ENCODE results near the gene SULT2B1.
"Not testable (repeated sequence)": the region's sequence is repeated elsewhere in the genome, so short reads cannot be mapped to it uniquely, and the experiment has no call there.

The SULT2B1 gene

DNA sequence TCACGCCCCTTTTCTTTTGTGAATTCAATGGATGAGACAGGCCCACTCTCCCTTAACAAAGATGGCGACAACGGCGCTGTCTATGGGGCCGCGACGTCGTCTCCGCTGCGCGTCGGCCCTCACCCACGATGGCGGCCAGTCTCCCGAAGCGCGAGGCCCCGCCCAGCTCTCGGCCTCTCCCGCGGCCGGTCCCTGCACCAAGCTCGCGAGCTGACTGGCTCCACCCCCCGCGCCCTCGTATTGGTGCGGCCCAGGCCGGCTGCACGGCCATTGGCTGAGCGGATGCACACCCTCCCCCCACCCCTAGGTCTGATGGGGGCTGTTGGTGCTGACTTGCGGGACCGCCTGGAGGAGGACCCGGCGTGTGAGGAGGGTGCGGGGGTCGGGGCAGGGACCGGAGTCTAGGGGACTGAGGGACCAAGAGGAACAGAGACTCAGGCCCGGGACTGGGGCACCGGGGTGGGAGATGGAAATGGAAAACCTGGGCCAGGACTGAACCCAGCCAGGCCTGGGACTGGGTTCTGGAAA lies 72.2 kb downstream of the SULT2B1 start:
- peak; percentile 73 to 94 (median 84) for DNase-seq

DNA sequence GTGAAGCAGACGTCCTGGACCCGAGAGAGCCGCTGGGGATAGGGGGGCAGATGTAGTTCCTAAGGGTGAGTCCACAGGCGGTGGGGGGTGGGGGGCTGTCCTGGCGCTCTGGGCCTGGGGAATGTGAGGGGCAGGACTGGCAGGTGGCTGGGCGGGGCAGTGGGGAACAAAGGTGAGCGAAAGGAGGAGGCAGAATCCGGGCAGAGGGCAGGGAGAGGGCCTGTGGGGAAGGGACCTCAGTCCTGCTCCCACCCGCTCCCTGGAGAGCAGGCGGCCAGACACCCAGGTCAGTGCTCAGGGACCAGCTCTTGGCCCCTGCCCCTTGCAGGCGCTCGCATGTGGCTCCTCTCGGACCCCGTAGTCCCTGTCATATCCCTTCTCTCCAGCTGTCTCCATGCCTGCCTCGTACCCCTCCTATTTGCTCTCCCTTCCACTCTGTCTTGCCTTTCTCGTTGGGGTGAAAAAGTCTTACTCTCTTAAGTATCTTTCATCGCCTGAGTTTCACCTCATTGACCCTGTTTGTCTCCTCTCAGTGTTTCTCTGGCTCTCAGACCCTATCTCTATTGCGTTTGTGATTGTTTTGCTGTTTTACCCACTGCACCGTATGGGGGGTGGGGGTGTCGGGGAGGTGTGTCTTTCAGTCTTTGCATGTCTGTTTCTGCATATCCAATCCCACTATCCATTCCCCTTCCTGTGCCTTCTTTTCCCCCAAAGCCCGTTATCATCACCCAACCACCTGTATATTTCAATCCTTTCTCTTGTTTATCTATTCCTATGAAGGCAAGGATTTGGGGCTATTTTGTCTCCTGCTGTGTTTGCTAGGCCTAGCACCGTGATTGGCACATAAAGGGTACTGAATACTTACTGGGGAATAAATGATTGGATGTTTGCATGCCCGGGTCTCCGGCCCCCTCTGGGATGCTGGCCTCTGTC lies 73.1 kb downstream of the SULT2B1 start:
- no peak for DNase-seq

GRCh38 chr19:48625891-48626327 lies 73.9 kb downstream of the SULT2B1 start:
- DNase-seq, result no peak

GRCh38 chr19:48627201-48627864 lies 75.4 kb downstream of the SULT2B1 start:
- no peak for DNase-seq

GRCh38 chr19:48627865-48628314 lies 75.9 kb downstream of the SULT2B1 start:
- DNase-seq, result no peak

DNA sequence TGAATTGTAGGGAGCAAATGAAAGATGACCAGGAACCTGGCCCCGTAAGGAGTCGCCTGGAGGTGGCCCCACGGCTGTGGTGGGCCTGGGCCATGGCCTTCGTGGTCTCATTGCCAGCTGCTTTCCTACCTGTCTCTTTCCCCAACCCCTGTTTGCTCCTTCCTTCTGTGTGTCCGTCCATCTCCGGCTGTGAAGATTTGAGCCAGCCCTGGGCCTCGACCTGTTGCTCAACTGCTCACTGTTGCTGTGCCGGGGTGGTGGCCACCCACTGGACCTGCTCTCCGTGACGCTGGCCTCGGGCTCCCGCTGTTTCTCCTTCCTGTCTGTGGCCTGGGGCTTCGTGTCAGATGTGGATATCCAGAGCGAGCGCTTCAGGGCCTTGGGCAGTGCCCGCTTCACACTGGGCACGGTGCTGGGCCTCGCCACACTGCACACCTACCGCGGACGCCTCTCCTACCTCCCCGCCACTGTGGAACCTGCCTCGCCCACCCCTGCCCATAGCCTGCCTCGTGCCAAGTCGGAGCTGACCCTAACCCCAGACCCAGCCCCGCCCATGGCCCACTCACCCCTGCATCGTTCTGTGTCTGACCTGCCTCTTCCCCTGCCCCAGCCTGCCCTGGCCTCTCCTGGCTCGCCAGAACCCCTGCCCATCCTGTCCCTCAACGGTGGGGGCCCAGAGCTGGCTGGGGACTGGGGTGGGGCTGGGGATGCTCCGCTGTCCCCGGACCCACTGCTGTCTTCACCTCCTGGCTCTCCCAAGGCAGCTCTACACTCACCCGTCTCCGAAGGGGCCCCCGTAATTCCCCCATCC lies 76.7 kb downstream of the SULT2B1 start:
- DNase-seq, result no peak

GRCh38 chr19:48629297-48629598 lies 77.3 kb downstream of the SULT2B1 start:
- DNase-seq, result no peak

DNA sequence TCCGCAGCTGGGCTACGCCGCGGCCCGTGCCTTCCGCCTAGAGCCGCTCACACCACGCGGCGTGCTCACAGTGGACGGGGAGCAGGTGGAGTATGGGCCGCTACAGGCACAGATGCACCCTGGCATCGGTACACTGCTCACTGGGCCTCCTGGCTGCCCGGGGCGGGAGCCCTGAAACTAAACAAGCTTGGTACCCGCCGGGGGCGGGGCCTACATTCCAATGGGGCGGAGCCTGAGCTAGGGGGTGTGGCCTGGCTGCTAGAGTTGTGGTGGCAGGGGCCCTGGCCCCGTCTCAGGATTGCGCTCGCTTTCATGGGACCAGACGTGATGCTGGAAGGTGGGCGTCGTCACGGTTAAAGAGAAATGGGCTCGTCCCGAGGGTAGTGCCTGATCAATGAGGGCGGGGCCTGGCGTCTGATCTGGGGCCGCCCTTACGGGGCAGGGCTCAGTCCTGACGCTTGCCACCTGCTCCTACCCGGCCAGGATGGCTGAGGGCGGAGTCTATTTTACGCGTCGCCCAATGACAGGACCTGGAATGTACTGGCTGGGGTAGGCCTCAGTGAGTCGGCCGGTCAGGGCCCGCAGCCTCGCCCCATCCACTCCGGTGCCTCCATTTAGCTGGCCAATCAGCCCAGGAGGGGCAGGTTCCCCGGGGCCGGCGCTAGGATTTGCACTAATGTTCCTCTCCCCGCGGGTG lies 77.8 kb downstream of the SULT2B1 start:
- peak in 3 of 6 experiments; percentile 21 to 39 (median 37) for DNase-seq

DNA sequence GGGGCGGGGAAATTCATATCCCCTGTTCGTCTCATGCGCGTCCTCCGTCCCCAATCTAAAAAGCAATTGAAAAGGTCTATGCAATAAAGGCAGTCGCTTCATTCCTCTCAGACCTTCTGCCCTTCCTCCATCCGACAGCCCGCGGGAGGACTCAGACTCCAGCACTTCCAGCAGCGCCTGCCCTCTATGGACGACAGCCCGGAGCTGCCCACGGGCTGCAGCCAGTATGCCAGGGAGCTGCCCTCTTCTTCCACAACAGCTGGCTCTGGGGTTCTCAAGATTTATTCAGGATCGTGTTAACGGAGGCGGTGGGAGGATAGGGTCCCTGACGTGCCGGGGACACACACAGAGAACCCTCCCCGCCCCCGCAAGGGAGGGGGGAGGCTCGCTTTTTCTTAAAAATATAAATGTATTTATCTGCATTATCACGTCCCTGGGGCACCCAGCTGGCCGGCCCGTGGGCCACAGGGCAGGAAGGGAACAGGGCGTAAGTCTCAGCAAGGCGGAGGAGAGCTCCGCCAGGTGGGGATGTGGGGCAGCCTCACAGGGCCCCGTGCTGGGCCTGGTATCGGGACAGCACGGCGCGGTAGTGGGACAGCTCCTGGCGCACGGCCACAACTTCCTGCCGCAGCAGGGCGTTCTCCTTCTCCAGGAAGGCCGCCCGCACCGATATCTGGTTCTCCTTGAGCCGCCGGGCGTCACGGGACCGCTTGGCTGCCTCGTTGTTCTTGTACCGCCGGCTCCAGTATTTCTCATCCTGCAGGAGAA lies 78.5 kb downstream of the SULT2B1 start:
- DNase-seq, result no peak

DNA sequence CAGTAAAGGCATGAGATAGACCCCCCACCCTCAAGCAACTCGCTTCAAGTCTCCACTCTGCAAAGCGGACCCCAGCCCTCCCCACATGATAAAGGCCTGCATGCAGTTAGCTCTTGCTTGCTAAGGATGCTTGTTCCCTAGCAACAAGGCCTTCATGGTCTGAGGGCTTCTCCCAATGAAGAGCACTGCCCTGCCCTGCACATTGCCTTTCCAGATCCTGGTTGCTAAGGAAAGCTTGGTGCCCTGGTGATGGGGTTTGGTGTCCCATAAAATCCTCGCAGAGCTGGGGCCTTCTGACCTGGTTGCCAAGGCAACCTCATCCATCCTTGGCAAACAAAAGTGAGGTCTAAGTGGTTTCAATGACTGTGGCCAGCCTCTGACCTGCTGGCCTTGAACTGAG lies 79.3 kb downstream of the SULT2B1 start:
- DNase-seq, result no peak

DNA sequence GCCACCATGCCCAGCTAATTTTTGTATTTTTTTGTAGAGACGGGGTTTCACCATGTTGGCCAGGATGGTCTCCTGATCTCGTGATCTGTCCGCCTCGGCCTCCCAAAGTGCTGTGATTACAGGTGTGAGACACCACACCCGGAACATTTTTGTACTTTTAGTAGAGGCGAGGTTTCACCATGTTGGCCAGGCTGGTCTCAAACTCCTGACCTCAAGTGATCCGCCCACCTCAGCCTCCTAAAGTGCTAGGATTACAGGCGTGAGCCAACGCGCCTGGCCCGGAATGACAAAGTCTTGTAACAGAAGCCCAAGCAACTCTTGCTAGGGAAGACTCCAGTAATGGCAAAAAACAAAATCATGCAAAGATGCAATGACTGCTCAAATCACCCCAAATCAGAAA lies 80.3 kb downstream of the SULT2B1 start:
- not testable (repeated sequence) for DNase-seq

- no peak for DNase-seq
These were observed 80.7 kb downstream of the SULT2B1 start for GRCh38 chr19:48632692-48633147.

DNA sequence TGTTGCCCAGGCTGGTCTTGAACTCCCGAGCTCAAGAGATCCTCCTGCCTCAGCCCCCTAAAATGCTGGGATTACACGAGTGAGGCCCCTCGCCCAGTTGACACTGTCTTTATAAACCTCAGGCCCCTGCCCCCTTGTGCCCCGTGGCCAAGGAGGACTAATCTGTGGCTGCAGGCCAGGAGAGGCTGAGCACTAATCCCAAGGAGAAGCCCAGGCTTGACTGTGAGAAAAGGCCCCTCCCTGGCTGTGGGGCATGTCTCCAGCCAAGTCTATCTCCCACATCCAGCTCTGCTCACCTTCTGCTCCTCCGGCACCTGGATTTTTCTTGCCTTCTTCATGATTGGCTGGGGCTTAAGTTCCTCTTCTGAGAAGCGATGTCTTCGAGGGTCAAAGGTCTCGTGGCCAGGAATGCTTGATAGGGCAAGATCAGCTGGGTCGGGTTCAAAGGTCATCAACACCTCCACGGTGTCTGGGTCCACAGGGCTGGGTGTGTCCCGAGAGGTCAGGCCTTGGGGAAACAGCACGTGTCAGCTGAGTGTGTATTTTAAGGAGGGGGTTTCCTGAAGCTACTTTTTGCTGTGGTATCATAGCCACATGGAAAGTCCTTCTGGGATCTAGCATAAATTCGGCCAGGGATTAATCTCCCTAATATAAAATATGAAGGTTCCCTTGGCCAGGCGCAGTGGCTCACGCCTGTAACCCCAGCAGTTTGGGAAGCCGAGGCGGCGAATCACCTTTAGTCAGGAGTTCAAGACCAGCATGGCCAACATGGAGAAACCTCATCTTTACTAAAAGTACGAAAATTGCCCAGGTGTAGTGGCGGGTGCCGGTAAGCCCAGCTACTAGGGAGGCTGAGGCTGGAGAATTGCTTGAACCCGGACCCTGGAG lies 81.4 kb downstream of the SULT2B1 start:
- DNase-seq, result no peak

- no peak for DNase-seq
These were observed 82.0 kb downstream of the SULT2B1 start for GRCh38 chr19:48634036-48634342.

- DNase-seq, result peak; percentile 79 to 92 (median 88)
These were observed 82.7 kb downstream of the SULT2B1 start for GRCh38 chr19:48634424-48635262.

GRCh38 chr19:48635263-48635965 lies 83.4 kb downstream of the SULT2B1 start:
- peak; percentile 46 to 84 (median 74) for DNase-seq

DNA sequence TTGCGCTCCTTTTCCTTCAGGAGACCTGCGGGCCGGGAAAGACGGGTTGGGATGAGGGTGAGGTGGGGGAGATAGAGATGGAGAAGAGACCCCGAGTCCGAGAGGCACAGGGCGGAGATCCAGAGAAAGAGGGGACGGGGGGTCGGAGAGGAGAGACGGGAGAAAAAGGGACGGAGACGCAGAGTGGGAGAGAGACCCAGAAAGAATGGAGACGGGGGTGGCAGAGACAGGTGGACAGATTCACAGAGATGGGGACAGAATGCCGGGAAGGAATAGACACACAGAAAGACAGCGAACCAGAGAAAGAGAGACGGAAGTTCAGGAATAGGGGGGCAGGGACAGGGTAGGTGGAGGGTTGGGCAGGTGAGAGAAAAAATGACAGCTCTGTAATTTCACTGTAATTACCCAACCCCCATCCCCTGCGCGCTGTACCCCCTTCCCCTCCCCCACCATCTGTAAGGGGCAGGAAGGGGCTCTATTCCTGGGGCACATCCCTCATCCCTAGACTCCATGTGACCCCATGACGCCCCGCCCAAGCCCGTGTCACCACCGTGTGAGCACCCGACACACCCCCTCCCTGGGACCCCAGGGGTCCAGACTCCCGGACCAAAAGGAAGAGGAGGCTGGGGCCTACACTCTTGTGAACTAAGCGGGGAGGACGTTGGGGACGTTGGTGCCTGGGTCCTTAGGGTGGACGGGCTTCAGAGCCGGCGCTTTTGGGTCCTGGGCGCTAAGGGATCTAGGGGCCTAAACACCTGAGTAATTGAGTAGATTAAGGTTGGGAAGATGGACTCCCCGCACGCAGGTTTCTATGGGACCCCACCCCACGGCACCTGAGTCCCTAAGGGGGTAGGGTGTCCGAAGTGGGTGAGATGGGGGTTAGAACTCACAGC lies 84.2 kb downstream of the SULT2B1 start:
- DNase-seq, result peak in 5 of 6 experiments; percentile 18 to 49 (median 36)

All from stimulated activated naive CD4-positive, alpha-beta T cell (primary cell).